ENCODE data around the gene SSC5D. TPM values are rescaled to one million over a fixed set of nuclear protein-coding genes. Genes with fewer than 3 reads are reported as not detected.

SSC5D gene
- total RNA-seq, 1 experiment from 2014 or later: 0.86 TPM

DNA sequence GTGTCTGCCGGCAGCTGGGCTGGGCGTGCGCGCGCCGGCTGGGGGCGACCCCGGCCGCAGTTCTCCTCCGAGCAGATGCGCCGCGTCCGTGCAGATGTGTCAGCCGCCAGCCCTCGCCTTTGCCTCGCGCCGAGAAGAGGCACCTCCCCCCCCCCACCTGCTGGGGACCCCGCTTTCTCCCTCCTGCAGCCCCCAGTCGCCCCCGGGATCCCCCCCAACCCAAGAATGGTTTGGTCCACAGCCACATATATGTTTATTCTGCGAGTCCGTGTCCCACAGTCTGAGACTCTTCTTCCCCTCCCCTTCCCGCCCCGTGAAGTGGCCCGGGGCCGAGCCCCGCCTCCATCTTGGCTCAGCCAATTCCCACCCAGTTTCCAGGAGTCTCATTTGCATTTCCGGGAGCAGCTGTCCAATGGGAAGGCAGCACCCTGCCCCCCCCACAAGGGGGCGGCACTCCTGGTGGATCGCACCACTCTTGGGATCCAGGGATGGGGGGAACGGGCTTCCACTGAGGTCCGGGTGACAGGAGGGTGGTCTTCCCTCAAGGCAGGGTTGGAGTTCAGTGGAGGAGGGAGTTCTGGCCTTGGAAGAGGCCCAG lies 35.4 kb upstream of the SSC5D start:
- DNase-seq: peak; percentile 73 to 83
- TF ChIP-seq, protein P1, sequence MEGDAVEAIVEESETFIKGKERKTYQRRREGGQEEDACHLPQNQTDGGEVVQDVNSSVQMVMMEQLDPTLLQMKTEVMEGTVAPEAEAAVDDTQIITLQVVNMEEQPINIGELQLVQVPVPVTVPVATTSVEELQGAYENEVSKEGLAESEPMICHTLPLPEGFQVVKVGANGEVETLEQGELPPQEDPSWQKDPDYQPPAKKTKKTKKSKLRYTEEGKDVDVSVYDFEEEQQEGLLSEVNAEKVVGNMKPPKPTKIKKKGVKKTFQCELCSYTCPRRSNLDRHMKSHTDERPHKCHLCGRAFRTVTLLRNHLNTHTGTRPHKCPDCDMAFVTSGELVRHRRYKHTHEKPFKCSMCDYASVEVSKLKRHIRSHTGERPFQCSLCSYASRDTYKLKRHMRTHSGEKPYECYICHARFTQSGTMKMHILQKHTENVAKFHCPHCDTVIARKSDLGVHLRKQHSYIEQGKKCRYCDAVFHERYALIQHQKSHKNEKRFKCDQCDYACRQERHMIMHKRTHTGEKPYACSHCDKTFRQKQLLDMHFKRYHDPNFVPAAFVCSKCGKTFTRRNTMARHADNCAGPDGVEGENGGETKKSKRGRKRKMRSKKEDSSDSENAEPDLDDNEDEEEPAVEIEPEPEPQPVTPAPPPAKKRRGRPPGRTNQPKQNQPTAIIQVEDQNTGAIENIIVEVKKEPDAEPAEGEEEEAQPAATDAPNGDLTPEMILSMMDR (IDR thresholded peaks at IDR 0.05; ENCODE audit: insufficient read depth in 1 of 2, low read depth in 1 of 2, low read length in 1 of 2, severe bottlenecking in 1 of 2, unreplicated experiment in 1 of 2): no peak
- intact Hi-C loops (cut with micrococcal nuclease; ENCODE audit: unreplicated experiment): loop anchor here (1.0 kb wide), 1 partner anchor 8 kb away; the partner anchor contains the start of gene ISOC2
- H3K9me3 Mint-ChIP-seq (ENCODE audit: unreplicated experiment): no peaks in the 10 kb centered on the region
- peaks cover 19% of the 10 kb centered on the region for H3K27me3 Mint-ChIP-seq (ENCODE audit: insufficient read depth, unreplicated experiment)
- H3K27ac Mint-ChIP-seq (ENCODE audit: unreplicated experiment): no peak overlapping the region
- peaks cover 8% of the 10 kb centered on the region for H3K36me3 Mint-ChIP-seq (ENCODE audit: insufficient read depth, unreplicated experiment)
- peaks cover 18% of the 10 kb centered on the region; the same call in 1 of the 2 replicates for H3K4me1 ChIP-seq
- no TSS peak for BruUV-seq (replicated peaks)
- H3K4me1 Mint-ChIP-seq (ENCODE audit: low read depth, unreplicated experiment): peaks cover 15% of the 10 kb centered on the region
- H3K36me3 ChIP-seq (ENCODE audit: control insufficient read depth, insufficient read depth, low read length): no peaks in the 10 kb centered on the region; the same call in none of the 2 replicates
- no peaks in the 10 kb centered on the region for H3K9me3 ChIP-seq
- H3K4me3 Mint-ChIP-seq (ENCODE audit: unreplicated experiment): peak overlapping the region; percentile 39
- POLR2A ChIA-PET: interaction anchor here (1.1 kb wide), 2 partner anchors 9 to 45 kb away, joined by 3 to 5 read pairs; partner anchors contain the start of gene UBE2S
- peaks cover 2% of the 10 kb centered on the region; the same call in 1 of the 2 replicates for H3K27me3 ChIP-seq (replicated peaks; ENCODE audit: control insufficient read depth, insufficient read depth, low read length)
- no peak overlapping the region for H3K4me3 ChIP-seq (ENCODE audit: low read depth, low read length)
- CTCF ChIA-PET: interaction anchor here (0.6 to 1.1 kb wide), 3 partner anchors 15 to 342 kb away, joined by 3 to 4 read pairs (median 3); no protein-coding TSS in a partner anchor

DNA sequence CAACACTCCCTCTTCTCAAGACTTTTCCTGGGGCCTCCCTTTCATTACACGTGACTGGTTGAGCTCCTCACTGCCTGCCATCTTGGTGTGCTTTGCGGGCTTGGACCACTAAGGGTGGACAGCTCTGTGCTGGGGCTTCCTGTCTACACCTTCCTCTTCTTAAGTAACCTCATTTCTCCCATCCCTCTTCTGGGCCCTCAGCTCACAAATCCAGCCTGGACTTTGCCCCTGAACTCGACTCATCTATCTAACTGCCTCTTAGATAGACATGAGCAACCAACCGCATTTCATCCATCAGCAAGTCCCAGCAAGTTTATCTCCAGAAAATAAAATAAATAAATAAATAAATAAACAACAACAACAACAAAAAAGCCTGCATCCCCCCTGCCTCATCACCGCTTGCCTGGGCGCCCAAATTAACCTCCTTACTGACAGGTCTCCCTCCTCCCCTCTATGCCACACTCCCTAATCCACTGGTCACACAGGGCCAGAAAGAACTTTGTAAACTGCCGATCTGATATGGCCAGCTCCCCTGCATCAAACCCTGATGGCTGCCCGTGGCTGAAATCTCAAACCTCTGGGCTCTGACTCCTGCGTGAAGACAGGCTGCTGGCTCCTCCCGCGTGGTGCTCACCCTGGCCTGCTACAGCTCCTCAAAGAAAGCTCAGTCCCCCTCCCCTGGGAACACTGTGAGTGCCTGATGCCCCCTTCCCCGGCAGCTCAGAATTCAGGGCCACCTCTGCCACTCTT lies 34.5 kb upstream of the SSC5D start:
- peaks cover 8% of the 10 kb centered on the region for H3K36me3 Mint-ChIP-seq (ENCODE audit: insufficient read depth, unreplicated experiment)
- H3K4me1 Mint-ChIP-seq (ENCODE audit: low read depth, unreplicated experiment): peaks cover 15% of the 10 kb centered on the region
- no TSS peak for BruUV-seq (replicated peaks)
- Histone ChIP-seq H3K36me3 (ENCODE audit: control insufficient read depth, insufficient read depth, low read length) (no peaks in the 10 kb centered on the region; the same call in none of the 2 replicates), H3K4me3 (ENCODE audit: low read depth, low read length) (no peak overlapping the region), H3K9me3 (no peaks in the 10 kb centered on the region), H3K27me3 (replicated peaks; ENCODE audit: control insufficient read depth, insufficient read depth, low read length) (peaks cover 2% of the 10 kb centered on the region; the same call in 1 of the 2 replicates), H3K4me1 (peaks cover 18% of the 10 kb centered on the region; the same call in 1 of the 2 replicates)
- H3K27ac Mint-ChIP-seq (ENCODE audit: unreplicated experiment): no peak overlapping the region
- intact Hi-C loops (cut with micrococcal nuclease; ENCODE audit: unreplicated experiment): no loop called here
- H3K4me3 Mint-ChIP-seq (ENCODE audit: unreplicated experiment): peak overlapping the region; percentile 39
- no peaks in the 10 kb centered on the region for H3K9me3 Mint-ChIP-seq (ENCODE audit: unreplicated experiment)
- ChIA-PET CTCF (interaction anchor here (0.6 to 1.1 kb wide), 3 partner anchors 14 to 343 kb away, joined by 3 to 4 read pairs (median 3); no protein-coding TSS in a partner anchor), POLR2A (interaction anchor here (1.1 kb wide), 2 partner anchors 8 to 46 kb away, joined by 3 to 5 read pairs; partner anchors contain the start of gene UBE2S)
- H3K27me3 Mint-ChIP-seq (ENCODE audit: insufficient read depth, unreplicated experiment): peaks cover 19% of the 10 kb centered on the region
- TF ChIP-seq, protein P1 (IDR thresholded peaks at IDR 0.05; ENCODE audit: insufficient read depth in 1 of 2, low read depth in 1 of 2, low read length in 1 of 2, severe bottlenecking in 1 of 2, unreplicated experiment in 1 of 2): no peak
- DNase-seq: no peak

DNA sequence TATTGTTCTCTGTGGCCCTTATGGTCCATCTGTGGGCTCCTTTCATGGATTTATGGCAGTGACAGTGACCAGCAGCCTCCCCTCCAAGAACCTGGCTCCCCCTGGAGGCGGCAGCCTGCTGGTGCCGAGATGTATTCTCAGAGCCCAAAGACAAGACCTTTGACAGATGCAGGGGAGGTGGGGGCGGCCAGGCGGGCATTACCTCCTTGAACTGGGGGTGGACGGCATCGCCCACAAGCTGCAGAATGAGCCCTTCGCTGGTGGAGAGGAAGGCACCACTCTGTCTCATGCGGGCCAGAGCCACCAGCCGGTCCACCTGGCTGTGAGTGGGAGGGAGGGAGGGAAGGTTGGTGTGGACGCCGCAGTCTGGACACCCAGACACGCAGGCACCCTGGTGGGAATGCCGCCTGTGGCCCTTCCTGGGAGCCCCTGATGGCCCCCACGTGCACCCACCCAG lies 33.4 kb upstream of the SSC5D start:
- Histone ChIP-seq H3K27me3 (replicated peaks; ENCODE audit: control insufficient read depth, insufficient read depth, low read length) (peaks cover 2% of the 10 kb centered on the region; the same call in 1 of the 2 replicates), H3K36me3 (ENCODE audit: control insufficient read depth, insufficient read depth, low read length) (no peaks in the 10 kb centered on the region; the same call in none of the 2 replicates), H3K9me3 (no peaks in the 10 kb centered on the region), H3K4me1 (peaks cover 21% of the 10 kb centered on the region), H3K4me3 (ENCODE audit: low read depth, low read length) (no peak overlapping the region)
- intact Hi-C loops (cut with micrococcal nuclease; ENCODE audit: unreplicated experiment): no loop called here
- Mint-ChIP-seq H3K27me3 (ENCODE audit: insufficient read depth, unreplicated experiment) (peaks cover 17% of the 10 kb centered on the region), H3K4me1 (ENCODE audit: low read depth, unreplicated experiment) (peaks cover 15% of the 10 kb centered on the region), H3K27ac (ENCODE audit: unreplicated experiment) (no peak overlapping the region), H3K9me3 (ENCODE audit: unreplicated experiment) (no peaks in the 10 kb centered on the region), H3K4me3 (ENCODE audit: unreplicated experiment) (no peak overlapping the region), H3K36me3 (ENCODE audit: insufficient read depth, unreplicated experiment) (peaks cover 8% of the 10 kb centered on the region)
- no TSS peak for BruUV-seq (replicated peaks)
- TF ChIP-seq, protein P1 (IDR thresholded peaks at IDR 0.05; ENCODE audit: insufficient read depth in 1 of 2, low read depth in 1 of 2, low read length in 1 of 2, severe bottlenecking in 1 of 2, unreplicated experiment in 1 of 2): peak; percentile 66 to 69
- peak; percentile 68 for DNase-seq
- ChIA-PET POLR2A (interaction anchor here (0.6 kb wide), 1 partner anchor 175 kb away, joined by 3 read pairs; no protein-coding TSS in a partner anchor), CTCF (no interaction called here)
